Endodermal cell (in vitro differentiated cells): Measurements from ENCODE around the gene SLC25A11. TPM values are rescaled to one million over a fixed set of nuclear protein-coding genes. Genes with fewer than 3 reads are reported as not detected.

Experiments used
- DNase-seq: peaks from one replicate; pipeline ENCODE4 v3.0.0-alpha.2; 2017
- H3K27ac ChIP-seq: 2 replicates; pipeline ENCODE4 v1.5.1; 2013; ENCODE audit warnings: mild to moderate bottlenecking, low read depth, low read length, moderate library complexity
- H3K27me3 ChIP-seq: 2 replicates; pipeline ENCODE4 v1.6.1; 2013; ENCODE audit warnings: mild to moderate bottlenecking, low read length, moderate library complexity; ENCODE audit not compliant: insufficient read depth, control insufficient read depth, poor library complexity, severe bottlenecking
- H3K36me3 ChIP-seq: 2 replicates; pipeline ENCODE4 v1.7.0; 2013; ENCODE audit warnings: mild to moderate bottlenecking, low read length, moderate library complexity; ENCODE audit not compliant: control insufficient read depth, insufficient read depth
- H3K4me1 ChIP-seq: one replicate; pipeline ENCODE4 v1.7.0; 2013; ENCODE audit warnings: low read length; ENCODE audit not compliant: control insufficient read depth, insufficient read depth
- H3K4me3 ChIP-seq: 2 replicates; pipeline ENCODE4 v1.5.1; 2013; ENCODE audit warnings: mild to moderate bottlenecking, low read length, moderate library complexity
- H3K9ac ChIP-seq: 2 replicates; pipeline ENCODE4 v1.6.1; 2013; ENCODE audit warnings: mild to moderate bottlenecking, low read length, moderate library complexity; ENCODE audit not compliant: poor library complexity, severe bottlenecking; ENCODE audit errors: extremely low read depth
- H3K9me3 ChIP-seq: 2 replicates; pipeline ENCODE4 v1.6.1; 2013; ENCODE audit warnings: mild to moderate bottlenecking, low read length, moderate library complexity; ENCODE audit not compliant: control insufficient read depth
- H3K27ac Mint-ChIP-seq: 2 replicates; pipeline ENCODE4 v1.8.0; 2020; ENCODE audit warnings: mixed read lengths
- H3K27me3 Mint-ChIP-seq: 2 replicates; pipeline ENCODE4 v1.8.0; 2021; ENCODE audit warnings: mild to moderate bottlenecking, mixed read lengths; ENCODE audit not compliant: insufficient read depth
- H3K36me3 Mint-ChIP-seq: 2 replicates; pipeline ENCODE4 v1.8.0; 2020; ENCODE audit warnings: low read depth, mixed read lengths
- H3K4me1 Mint-ChIP-seq: 2 replicates; pipeline ENCODE4 v1.8.0; 2020; ENCODE audit warnings: mixed read lengths
- H3K4me3 Mint-ChIP-seq: 2 replicates; pipeline ENCODE4 v1.8.0; 2020; ENCODE audit warnings: mild to moderate bottlenecking, moderate library complexity, mixed read lengths
- H3K9me3 Mint-ChIP-seq: 2 replicates; pipeline ENCODE4 v1.8.0; 2020; ENCODE audit warnings: mild to moderate bottlenecking, mixed read lengths
- CTCF ChIP-seq: fragments of 200-600 bp; sonication (generic); conservative IDR thresholded peaks from 2 replicates; pipeline ENCODE4 v1.5.0; 2021; ENCODE audit warnings: antibody characterized with exemption, mild to moderate bottlenecking
- WGBS, 2 experiments: methylation state at CpG; one replicate each; pipeline versions ENCODE4 v1.1.5 to v1.1.7; 2013; ENCODE audit warnings: missing lambda C conversion rate in 2 of 2, mixed read lengths in 1 of 2; ENCODE audit not compliant: insufficient coverage in 1 of 2, insufficient read length in 1 of 2; 5-methylcytosine and 5-hydroxymethylcytosine counted together
- total RNA-seq, 2 donors: library from RNA; stranded (reverse); fragmentation: NEBNext Ultra II Directional in 1 of 2; extraction: Animal tissue kit (Norgen Biotek cat#: 25700) in 1 of 2; gene quantifications; 2 replicates in 1 of 2; 3 replicates in 1 of 2; pipeline ENCODE4 v1.2.1, GENCODE V29; 2021

Gene SLC25A11
- total RNA-seq, 2 donors from 2014 or later = 59.9 to 76.9 TPM

- peaks cover 7% of the 10 kb centered on the region for H3K27me3 Mint-ChIP-seq
- H3K9me3 ChIP-seq = no peaks in the 10 kb centered on the region
- no peaks in the 10 kb centered on the region for H3K4me1 ChIP-seq
- peaks cover 26% of the 10 kb centered on the region for H3K36me3 Mint-ChIP-seq
- no peaks in the 10 kb centered on the region for H3K4me1 Mint-ChIP-seq
- no peak for TF ChIP-seq CTCF
- H3K36me3 ChIP-seq = peaks cover 38% of the 10 kb centered on the region
- DNase-seq = peak; percentile 44
- WGBS, 2 experiments = 94 to 98% methylated on average over 7 to 13 of the region's 13 CpGs
- H3K4me3 ChIP-seq = no peak overlapping the region
- no peaks in the 10 kb centered on the region for H3K27me3 ChIP-seq
- no peak overlapping the region for H3K4me3 Mint-ChIP-seq
- H3K9ac ChIP-seq = no peak overlapping the region
- no peak overlapping the region for H3K27ac ChIP-seq
- no peaks in the 10 kb centered on the region for H3K9me3 Mint-ChIP-seq
- no peak overlapping the region for H3K27ac Mint-ChIP-seq
Measured at GRCh38 chr17:4895121-4895520, 44.7 kb downstream of the SLC25A11 start.

DNA sequence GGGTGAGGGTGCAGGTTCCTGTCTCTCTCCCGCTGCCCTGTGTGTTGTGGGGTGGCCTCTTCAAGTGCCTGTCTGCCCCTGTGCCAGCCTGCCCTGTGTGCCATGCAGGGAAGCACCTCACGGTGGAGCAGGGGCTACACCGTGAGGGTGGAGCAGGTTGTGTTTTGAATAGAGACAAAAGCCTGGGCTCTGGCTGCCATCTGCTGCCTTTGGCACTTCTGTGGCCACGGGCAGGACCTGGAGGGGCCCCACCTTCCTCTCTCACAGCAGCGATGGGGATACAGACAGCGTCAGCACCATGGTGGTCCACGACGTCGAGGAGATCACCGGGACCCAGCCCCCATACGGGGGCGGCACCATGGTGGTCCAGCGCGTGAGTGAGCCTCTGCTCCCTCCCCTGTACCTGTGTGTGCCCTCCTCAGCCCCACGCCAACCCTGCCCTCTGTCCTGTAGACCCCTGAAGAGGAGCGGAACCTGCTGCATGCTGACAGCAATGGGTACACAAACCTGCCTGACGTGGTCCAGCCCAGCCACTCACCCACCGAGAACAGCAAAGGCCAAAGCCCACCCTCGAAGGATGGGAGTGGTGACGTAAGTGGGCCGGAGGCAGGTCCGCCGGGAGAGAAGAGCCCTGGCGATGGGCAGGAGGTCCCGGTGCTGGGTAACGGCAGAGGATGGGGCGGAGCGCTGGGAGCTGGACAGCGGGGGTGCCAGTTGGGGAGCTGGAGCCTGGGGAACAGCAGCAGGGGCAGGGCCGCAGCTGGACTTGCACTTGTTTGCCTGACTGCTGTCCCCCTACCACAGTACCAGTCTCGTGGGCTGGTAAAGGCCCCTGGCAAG, 45.9 kb downstream of the SLC25A11 start:
- no peak for TF ChIP-seq CTCF
- Mint-ChIP-seq H3K36me3 (peaks cover 30% of the 10 kb centered on the region), H3K9me3 (no peaks in the 10 kb centered on the region), H3K27me3 (no peaks in the 10 kb centered on the region), H3K27ac (no peak overlapping the region), H3K4me3 (no peak overlapping the region), H3K4me1 (no peaks in the 10 kb centered on the region)
- H3K36me3 ChIP-seq = peaks cover 39% of the 10 kb centered on the region
- 95% methylated on average over 18 to 31 of the region's 31 CpGs for WGBS, 2 experiments
- peak; percentile 46 for DNase-seq
- H3K9ac ChIP-seq = no peak overlapping the region
- H3K27ac ChIP-seq = no peak overlapping the region
- H3K9me3 ChIP-seq = no peaks in the 10 kb centered on the region
- H3K4me3 ChIP-seq = no peak overlapping the region
- H3K4me1 ChIP-seq = no peaks in the 10 kb centered on the region
- H3K27me3 ChIP-seq = no peaks in the 10 kb centered on the region

DNA sequence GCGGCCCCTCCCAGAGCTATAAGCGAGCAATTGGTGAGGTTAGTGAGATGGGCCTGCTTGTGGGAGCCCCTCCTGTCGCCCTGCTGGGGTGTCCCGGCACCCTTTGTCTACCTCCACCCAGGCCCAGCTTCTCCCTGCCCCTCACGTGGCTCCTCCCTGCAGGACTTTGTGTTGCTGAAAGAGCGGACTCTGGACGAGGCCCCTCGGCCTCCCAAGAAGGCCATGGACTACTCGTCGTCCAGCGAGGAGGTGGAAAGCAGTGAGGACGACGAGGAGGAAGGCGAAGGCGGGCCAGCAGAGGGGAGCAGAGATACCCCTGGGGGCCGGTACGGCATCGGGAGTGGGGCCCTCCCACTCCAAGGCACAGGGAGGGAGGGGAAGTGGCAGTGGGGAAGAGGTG, 46.6 kb downstream of the SLC25A11 start:
- Histone ChIP-seq H3K9me3 (no peaks in the 10 kb centered on the region), H3K9ac (no peak overlapping the region), H3K27me3 (no peaks in the 10 kb centered on the region), H3K36me3 (peaks cover 43% of the 10 kb centered on the region), H3K4me1 (no peaks in the 10 kb centered on the region), H3K27ac (no peak overlapping the region), H3K4me3 (no peak overlapping the region)
- WGBS, 2 experiments = 90 to 98% methylated on average over 7 to 18 of the region's 18 CpGs
- Mint-ChIP-seq H3K36me3 (peaks cover 34% of the 10 kb centered on the region), H3K9me3 (no peaks in the 10 kb centered on the region), H3K4me3 (no peak overlapping the region), H3K27ac (no peak overlapping the region), H3K27me3 (no peaks in the 10 kb centered on the region), H3K4me1 (no peaks in the 10 kb centered on the region)
- TF ChIP-seq CTCF = no peak
- peak; percentile 40 for DNase-seq
